NCI-H345 (cell line): ENCODE measurements around the gene OLFML2B.

ENCODE experiments used
- DNase-seq: peaks from one replicate; lab custom pipeline; 2025; lab: John Stamatoyannopoulos, UW

Gene OLFML2B

DNA sequence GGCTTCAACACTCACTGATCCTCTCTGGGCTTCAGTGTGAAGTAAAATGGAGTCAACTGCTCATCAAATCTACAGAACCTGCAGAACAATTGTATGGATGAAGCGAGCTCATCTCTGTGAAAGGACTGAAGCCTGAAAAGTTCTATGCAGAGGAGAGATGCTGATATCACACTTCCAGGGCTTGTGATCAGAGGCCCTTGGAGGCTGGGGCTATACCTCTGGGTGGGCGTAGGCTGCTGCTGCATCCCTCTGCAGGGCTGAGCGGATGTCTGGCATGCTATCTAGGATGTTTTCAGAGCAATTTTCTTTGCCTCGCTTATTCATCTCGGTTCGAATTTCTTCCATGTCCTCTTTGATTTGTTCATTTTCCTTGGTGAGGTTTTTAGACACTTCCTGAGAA lies 17.6 kb downstream of the OLFML2B start:
- DNase-seq = no peak

DNA sequence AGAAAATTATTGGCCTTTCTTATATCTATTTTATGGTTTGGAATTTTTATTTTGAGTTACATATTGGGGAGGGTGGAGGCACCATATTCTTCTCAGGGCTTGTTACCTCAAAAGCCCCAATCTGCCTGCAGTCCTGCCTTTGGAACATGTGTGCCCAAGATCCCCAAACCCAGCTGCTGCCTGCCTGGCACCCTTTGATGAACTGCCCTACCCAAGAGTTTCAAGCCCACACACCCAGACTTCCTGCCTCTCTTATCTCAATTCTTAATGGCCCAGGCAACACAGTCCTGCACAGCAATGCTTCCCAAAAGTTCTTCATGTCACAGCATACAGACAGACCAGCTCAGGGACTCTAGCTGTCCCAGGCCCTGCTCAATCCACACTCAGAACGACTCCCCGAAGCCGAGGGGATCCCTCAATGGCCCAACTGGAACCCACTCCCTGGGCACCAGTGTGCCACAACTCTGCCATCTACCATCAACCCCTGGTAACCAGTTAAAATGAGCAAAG lies 19.2 kb downstream of the OLFML2B start:
- no peak for DNase-seq

DNA sequence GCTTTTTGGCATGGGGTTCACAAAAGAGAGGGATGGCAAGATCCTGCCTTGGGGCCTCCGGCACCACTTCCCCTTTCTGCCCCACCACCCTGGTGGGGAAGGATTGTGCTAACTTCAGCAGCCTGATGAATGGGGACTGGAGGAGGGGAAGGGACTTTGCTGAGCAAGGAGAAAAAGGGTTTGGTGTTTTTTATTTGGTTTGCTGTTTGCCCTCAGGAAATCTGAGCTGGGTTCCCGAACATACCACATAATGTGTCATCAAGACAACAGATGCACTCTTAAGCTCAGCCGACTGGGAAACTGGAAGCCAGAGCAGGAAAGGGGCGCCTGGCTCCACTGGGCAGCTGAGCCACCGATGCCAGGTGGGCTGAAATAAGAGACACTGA lies 19.8 kb downstream of the OLFML2B start:
- DNase-seq = no peak

DNA sequence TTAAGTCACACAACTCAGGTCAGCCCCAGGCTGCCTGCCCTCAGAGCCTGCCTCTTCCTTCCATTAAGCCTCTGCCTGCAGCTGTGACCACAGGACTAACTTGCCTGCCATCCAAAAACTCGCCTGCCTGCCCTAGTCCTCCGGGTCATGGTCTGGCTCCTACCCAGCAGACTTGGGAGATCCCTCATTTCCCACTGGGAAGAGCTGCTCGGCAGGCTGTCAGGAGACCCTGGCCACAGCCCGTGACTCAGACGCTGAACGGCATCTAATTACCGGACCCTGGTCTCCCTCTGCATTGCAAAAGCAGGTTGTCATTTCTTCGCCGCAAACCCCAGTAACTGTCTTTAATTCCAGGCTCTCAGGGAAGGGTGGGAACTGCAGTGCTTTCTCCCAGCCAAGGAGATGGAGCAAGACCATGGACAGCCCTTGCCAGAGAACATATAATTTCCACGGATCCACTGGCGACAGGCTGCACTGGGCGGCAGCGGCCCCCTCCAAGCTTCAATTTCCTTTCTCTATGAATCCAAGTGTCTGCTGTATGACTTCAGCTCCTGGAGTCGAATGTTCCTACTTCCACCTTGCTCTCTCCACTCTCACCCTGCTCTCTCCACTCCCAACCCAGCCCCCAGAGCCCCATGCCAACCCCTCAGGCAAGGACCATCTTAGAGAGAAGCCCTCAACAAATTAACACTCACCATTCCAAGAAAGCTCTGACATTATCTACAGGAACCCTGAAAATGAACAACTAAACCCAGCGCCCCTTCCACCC lies 20.4 kb downstream of the OLFML2B start:
- DNase-seq = no peak

DNA sequence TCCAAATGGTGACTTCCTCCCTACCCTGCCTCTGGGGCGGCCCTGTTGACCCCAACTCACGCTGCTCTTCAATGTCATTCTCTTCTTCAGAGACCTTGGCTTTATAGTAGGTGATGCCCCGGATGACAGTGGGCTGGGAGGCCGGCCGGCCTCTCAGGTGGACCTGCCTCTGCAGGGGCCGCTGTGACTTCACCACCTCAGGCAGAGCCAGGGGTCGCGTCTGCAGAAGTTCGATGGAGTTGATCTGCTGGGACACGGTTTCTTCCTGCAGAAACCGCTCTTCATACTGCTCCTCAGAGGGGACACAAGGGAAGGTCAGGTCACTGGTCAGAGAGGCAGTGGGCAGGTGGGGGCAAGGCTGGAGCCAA lies 23.6 kb downstream of the OLFML2B start:
- DNase-seq = no peak

DNA sequence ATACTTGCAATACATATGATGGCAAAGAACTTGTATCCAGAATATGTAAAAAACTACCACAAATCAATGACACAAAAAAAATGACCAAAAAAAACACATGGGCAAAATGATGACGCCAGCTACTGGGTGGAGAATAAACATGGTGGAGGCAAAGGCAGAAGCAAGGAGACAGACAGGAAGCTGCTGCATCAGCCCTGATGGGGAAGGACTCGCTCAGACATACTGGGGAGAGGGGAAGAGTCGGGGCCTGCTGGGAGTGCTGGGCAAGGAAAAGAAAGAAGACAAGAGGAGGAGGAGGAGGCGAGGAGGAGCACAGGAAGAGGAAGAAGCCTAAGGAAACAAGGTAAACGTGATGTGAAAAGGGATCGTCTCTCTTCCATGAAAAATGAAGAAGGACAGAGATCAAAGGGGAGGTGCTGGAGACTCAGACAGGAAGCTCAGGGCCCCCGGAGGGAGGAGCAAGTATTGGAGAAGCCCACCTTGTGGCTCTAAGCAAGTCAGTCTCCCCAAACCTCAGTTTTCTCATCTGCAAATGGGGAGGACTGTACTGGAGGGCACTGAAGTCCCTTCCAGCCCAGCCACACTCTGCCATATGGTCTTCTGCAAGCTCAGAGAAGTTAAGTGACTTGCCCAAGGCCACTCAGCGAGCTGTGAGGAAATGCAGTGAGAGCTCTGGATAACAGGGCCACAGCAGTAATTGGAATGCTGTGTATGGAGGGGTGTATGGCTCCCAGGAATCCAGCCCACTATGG lies 24.2 kb downstream of the OLFML2B start:
- no peak for DNase-seq

DNA sequence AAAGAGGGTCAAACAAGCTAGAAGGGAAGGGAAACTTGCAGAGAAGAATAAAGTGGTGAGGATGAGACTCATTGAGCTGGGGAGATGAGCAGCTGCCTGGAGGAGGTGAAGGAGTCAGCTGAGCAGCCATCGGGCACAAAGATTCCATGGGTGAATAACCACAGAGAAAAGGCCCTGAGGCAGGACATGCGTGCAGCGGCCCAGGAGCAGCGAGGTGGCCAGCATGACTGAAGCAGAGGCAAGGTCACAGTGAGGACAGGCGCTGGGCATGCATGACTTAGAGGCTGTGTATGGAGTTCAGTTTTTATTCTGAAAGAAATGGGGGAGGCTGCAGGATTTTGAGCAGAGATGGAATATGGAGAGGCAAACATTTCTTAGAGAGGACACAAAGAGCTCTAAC lies 24.9 kb downstream of the OLFML2B start:
- DNase-seq = no peak

DNA sequence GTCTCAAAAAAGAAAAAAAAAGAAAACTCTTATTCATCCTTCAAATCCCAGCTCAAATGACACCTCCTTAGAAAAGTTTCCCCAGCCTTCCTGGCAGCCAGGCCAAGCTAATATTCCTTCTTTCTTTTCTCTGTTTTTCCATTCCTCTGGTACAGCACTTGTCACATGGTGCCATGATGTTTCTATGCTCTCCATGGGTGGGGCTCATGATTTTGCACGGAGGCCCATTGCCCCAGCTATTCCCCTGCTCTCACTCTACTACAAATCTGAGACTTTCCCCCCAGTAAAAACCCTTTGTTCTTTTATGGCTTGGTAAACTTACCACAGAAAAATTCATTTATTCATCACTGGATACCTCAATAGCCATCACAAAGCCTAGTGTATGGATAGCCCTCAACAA lies 26.5 kb downstream of the OLFML2B start:
- no peak for DNase-seq

DNA sequence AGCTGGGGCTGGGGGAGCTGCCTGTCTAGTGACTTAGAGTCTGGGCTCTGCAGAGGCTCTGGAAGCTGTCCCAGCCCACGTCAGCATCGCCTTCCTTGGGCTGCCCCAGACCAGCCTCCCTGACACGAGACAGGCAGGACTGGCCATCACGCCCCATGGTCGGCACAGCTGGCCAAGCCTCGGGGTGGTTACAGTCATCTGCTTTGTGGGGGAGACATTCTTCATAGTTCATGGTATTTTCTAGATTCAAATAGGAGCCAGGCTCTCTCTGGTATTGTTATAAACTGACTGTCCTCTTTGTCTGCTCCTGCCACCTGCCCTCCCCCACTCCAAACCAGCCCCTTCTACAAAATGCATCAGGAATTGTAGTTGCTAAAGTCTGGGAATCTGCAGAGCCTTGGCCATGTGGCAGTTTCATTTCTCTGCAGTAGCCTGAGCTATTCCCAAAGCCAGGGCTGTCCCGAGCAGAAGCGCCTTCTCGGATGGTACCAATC lies 29.4 kb downstream of the OLFML2B start:
- DNase-seq = no peak

DNA sequence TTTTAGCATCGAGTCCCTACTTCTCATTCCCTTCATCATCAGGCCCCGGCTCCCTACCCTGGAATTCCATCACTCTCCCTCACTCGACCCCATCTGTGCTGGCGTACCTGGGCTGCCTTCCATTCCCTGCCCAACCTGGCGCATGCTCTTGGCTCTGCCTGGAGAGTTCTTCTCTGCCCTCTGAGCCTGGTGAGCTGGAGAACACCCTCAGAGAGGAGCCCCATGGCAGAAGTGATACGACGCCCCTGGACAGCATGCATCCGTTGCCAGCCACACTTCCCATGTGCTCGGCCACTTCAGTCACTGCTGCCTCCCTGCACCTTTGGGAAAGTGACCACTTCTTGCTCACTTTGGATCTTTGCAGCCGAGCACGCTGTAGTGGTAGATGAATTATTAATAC lies 30.1 kb downstream of the OLFML2B start:
- no peak for DNase-seq

DNA sequence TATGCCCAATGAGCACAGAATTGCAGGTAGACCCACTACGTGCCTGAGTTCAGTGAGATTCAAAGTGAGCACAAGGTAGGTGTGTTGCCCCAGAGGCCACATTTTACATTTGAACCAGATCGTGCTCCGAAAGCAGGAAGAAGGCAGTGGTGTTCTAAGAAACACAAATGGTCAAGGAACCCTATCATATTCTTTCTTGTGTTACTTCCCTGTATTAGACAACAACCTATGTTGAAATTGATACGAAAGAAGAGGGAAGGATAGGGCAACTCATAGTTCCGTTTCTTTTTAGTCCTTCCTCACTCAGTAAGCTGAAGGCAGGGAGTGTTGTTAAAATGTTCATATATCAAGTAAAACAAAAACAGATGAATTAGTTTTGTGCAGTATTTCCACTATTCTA lies 33.9 kb downstream of the OLFML2B start:
- DNase-seq = no peak

DNA sequence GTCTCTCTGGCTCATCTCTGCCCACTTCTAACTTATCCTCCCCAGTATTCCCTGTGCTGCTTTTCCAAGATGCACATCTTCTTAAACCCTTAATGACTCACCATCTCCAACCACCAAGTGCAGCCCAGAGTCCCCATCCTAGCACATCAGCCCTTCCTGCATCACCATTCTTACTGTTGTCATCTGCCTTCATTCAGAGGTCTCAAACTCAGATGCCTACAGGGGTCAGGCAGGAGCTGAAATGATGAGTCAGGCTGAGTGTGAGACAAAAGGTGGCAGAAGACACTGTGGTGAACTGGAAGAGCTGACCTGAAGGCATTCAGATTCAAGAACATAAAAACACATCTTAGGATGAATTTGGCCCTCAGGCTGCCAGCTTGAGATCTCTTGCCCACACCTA lies 34.6 kb downstream of the OLFML2B start:
- DNase-seq = no peak

DNA sequence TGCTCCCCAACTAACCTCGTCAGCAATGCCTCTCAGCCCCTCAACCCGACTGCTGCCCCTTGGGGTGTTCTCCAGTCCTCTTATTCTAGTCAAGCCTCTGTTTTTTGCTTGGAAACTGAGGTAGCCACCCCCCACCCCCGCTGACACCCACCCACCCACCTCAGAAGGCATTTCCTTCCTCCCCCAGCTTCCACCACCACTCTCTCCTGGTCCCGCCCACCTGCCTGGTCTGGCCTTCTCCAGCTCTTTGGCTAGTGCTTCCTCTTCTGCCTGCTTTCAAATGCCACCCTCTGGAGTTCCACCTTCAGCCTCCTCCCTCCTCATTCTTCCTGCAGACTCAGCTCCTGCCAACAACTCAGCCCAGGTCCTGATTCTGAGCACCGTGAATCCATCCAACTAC lies 35.3 kb downstream of the OLFML2B start:
- no peak for DNase-seq

DNA sequence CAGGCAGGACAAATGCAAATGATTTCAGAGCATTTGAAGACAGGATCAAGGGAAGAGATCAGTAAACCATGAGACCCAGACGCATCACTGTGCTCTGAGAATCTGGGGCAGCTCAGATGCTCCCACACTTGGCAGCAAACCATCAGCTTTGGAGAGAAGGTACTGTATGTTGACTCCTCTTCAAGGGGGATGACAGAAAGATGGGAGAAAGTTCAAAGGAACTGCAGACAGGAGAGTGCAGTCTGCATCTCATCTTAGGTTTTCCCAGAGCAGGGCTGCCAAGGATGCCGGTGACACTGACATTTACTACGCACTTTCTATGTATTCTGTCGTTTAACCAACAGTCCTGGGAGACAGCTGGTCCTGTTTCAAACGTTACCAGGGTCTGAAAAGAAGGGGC lies 35.8 kb downstream of the OLFML2B start:
- no peak for DNase-seq

DNA sequence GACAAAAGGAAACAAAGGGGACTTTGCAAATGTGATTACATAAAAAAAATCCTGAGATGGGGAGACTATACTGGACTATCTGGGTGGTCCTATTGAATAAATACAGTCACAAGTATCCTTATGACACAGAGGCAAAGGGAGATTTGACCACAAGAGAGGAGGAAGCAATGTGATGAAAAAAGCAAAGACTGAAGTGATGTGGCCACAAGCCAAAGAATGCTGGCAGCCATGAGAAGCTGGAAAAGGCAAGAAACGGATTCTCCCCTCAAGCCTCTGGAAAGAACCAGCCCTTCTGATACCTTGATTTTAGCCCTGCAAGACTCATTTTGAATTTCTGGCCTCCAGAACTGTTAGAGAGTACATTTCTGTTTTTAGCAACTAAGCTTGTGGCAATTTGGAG lies 36.4 kb downstream of the OLFML2B start:
- DNase-seq = no peak

DNA sequence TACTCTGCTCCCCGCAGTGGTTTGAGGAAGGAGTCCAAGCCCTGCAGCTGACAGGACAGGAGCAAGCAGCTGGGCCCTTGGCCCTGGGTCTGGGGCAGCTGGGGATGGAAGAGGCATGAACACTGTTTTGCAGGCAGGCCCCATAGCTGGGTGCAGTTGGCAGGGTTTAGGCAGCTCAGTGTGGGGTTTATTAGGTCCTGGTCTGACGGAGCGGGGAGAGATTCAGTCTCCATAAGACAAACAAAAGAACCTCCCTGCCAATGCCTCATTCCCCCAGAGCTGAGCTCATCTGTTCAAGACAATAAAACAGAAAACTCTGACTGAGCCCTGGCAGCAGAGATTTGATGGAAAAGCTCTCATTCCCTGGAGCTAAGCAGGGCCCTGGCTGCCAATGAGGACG lies 37.3 kb downstream of the OLFML2B start:
- DNase-seq = no peak

DNA sequence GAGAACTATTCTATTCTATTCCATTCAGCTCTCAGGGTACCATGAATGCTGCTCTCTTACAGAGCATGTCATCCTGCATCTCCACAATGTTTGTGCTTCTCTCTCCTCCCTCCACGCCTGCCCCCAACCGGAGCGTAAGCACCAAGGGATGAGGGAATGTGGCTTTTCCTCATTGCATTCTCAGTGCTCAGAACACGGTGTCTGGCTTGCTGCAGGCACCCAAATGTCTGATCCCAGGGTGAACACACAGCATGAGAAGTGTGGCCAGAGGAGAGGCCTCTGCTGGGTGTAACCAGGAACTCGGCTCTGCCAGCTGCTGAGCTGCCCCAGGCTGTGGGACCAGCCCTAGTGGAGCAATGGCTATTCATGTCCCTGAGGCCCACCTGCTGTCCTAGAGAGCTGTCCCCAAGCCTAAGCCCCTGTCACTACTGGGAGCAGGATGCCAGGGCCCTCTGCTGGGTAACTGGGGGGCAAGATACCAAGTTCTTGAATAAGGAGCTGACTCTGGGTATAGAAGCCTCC lies 38.3 kb downstream of the OLFML2B start:
- no peak for DNase-seq

DNA sequence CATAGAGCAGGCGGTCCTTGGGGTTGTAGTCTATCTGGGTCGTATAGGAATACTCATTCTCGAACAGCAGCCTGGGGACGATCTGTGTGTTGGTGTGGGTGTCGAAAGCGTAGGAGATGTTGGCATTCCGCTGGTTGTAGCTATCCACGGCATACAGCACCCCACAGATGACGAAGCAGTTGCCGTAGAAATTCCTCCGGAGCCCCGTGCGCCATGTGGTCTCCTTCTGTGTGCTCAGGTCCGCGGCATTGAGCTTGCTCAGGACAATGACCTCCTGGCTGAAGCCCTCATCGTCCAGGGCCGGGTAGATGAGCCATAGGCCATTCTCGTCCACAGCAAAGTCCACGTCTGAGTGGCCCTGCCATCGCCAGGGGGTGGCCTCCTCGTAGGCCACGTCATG lies 39.9 kb downstream of the OLFML2B start:
- no peak for DNase-seq

DNA sequence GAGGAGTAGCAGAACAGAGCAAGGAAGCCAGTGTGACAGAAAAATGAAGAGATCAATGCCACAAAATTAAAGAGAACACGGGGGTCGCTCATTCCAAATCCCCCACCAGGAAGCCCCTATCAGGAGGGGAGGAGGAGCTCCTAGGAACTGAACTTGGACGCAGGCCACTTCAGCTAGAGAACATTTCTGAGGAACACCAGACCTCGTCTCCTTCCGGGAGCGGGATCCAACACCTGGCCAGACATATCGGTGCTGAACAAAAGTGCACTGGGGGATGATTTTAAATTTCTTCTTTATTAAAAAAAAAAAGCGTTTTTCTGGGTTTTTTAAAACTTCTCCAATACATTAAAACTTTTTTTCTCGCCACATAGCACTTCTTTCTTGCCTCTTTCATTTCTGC lies 40.8 kb downstream of the OLFML2B start:
- DNase-seq = no peak

DNA sequence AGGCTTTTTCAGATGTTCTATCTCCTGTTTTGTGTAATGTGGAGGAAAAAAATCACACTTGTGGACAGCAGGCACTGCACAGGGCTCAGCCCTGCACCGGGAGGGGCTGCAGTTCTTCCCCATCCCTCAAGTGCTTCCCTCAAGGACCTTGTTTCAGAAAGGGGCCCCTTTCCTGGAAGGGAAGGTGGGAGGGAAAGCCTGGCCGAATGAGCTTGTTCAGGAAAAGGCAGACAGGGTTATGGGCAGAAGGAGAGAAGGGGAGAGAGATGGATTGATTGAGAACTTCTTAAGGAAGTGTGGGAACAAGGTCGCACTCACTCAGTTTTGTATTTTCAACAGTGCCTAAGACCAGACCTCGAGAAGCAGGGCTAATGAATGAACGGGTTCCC lies 41.2 kb downstream of the OLFML2B start:
- no peak for DNase-seq

DNA sequence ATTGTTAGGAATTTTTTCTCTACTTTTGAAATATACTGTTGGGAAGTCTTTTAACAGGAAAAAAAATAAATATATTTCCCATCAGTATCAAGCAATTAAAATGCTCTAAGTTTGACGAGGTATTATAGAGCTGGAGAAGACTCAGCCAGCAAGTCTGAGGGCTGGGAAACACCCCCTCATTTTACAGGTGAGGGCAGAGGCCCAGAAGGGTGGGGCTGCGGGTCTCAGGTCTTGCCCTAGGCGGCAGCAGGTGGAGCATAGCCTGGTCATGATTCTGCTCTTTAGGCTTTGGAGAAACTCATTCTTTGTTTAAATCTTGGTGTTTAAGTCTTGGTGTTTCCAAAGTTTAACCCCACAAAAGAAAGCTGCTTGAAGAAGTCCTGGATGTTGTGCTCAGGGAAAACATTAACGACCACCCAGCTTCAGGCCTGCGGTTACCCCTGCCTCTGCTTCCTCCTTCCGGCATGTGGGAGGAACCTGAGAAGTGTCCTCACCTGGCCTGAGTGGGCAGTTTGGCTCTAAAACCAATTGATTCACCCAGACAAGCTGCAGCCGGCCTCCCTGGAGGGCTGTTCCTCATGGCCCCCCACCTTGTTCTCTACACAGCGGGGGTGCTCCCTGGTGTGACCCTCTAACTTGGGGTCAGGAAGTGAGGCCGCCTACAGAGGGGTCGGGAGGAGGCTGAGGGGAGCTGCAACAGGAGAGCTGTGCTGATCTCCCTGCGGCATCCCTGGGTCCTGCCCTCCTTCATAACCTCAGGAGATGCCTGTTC lies 41.7 kb downstream of the OLFML2B start:
- DNase-seq = no peak

DNA sequence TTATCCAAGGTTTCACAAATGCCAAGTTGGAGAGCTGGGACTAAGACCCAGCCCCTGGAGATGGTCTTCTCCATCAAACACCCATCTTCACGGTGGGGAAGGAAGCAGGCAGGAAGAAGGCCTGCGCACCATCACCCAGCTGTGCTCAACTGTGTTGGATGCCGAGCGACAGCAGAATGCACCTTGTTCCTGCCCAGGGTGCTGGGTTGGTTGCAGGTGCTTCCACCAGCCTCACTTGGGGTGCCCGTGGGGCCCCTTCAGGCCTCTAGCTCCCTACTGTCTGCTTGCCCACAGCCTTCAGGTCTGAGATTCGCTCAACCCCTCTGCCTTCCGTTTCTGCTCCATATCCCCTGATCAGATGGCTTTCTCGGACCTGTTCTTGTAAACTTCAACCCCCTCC lies 42.5 kb downstream of the OLFML2B start:
- no peak for DNase-seq
